HUES64 (cell line): ENCODE measurements around the gene ZNF48.
"Not testable (repeated sequence)": the region's sequence is repeated elsewhere in the genome, so short reads cannot be mapped to it uniquely, and the experiment has no call there.

Experiments used
- H3K27ac ChIP-seq: 2 replicates; pipeline ENCODE4 v1.7.0; 2013; ENCODE audit warnings: low read depth, low read length, inconsistent platforms
- H3K27me3 ChIP-seq: 2 replicates; pipeline ENCODE4 v1.6.1; 2013; ENCODE audit warnings: mild to moderate bottlenecking, low read length; ENCODE audit not compliant: insufficient read depth
- H3K36me3 ChIP-seq: 2 replicates; pipeline ENCODE4 v1.6.1; 2013; ENCODE audit warnings: mild to moderate bottlenecking, low read length; ENCODE audit not compliant: insufficient read depth
- H3K4me1 ChIP-seq: 2 replicates; pipeline ENCODE4 v1.6.1; 2013; ENCODE audit warnings: mild to moderate bottlenecking, low read length, moderate library complexity; ENCODE audit not compliant: insufficient read depth
- H3K4me3 ChIP-seq: 2 replicates; pipeline ENCODE4 v1.5.1; 2013; ENCODE audit warnings: mild to moderate bottlenecking, low read length, moderate library complexity
- H3K9ac ChIP-seq: 2 replicates; pipeline ENCODE4 v1.6.1; 2013; ENCODE audit warnings: mild to moderate bottlenecking, low read depth, low read length
- H3K9me3 ChIP-seq: 2 replicates; pipeline ENCODE4 v1.6.1; 2013; ENCODE audit warnings: low read depth, low read length; ENCODE audit not compliant: insufficient read depth
- WGBS: fragments of 150-250, 120-280 bp; methylation state at CpG from one replicate; pipeline ENCODE4 v1.1.7; 2013; ENCODE audit warnings: missing lambda C conversion rate; 5-methylcytosine and 5-hydroxymethylcytosine counted together

ZNF48 gene

GRCh38 chr16:30380072-30380802 is 15.0 kb upstream of the ZNF48 start:
- 95% methylated on average over 4 of the region's 4 CpGs for WGBS
- H3K36me3 ChIP-seq: no peaks in the 10 kb centered on the region
- no peak overlapping the region for H3K27ac ChIP-seq
- no peak overlapping the region for H3K4me3 ChIP-seq
- no peaks in the 10 kb centered on the region for H3K27me3 ChIP-seq
- peaks cover 11% of the 10 kb centered on the region; the same call in 1 of the 2 replicates for H3K4me1 ChIP-seq
- no peaks in the 10 kb centered on the region for H3K9me3 ChIP-seq
- H3K9ac ChIP-seq: no peak overlapping the region

DNA sequence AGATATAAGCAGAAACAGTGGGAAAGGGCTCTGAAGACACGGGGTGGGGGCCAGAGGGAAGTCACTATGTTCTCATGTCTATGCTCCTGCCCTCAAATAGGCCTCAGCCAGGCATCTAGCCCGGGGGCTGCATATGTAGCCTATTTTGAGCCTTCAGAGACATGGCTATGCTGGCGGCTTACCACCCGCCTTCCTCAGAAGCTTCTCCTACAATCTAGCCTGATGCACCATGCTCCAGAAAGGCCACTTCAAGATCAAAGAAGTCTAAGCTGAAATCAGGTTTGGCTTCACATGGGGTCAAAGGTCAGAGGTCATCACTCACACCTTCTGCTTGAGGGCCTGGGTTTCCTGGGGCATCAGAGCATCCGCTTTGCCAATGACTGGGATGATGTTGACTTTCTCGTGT is 14.4 kb upstream of the ZNF48 start:
- H3K36me3 ChIP-seq: no peaks in the 10 kb centered on the region
- WGBS: 90% methylated on average over 6 of the region's 6 CpGs
- no peaks in the 10 kb centered on the region for H3K9me3 ChIP-seq
- no peak overlapping the region for H3K9ac ChIP-seq
- no peaks in the 10 kb centered on the region for H3K27me3 ChIP-seq
- peaks cover 6% of the 10 kb centered on the region; the same call in 1 of the 2 replicates for H3K4me1 ChIP-seq
- H3K4me3 ChIP-seq: no peak overlapping the region
- no peak overlapping the region for H3K27ac ChIP-seq

DNA sequence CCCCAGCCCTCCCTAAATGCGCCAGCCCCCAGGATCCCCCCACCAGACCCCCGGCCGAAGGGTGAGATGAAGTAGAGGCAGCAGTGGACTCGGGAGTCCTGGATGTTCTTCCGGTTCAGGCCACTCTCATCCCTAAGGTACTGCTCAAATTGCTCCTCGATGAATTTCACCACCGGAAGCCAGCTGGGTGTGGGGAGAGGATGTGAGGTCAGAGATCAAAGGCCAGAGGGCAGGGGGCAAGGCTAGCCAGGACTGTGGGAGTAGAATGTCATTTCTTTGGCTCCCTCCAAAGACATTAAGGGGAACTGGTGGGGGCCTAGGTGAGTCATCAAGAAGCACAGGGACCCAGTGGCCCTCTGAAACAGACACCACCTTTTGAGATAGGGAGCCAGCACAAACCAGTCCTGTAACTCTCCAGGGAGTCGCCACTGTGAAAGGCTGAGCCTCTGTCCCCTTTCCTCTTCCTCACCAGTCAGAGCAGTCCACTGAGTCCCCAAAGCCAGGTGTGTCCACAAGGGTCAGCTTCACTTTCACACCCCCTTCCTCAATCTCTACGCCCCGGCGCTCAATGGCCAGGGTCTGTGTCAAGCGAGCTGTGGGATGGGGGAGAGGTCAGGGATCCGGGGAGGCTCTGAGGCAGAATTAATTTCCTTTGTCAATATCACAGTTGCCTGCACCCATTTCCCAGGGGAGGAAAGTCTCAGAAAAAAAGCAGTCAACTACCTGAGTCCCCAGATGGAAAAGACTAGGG is 13.8 kb upstream of the ZNF48 start:
- no peaks in the 10 kb centered on the region for H3K36me3 ChIP-seq
- no peaks in the 10 kb centered on the region for H3K9me3 ChIP-seq
- no peak overlapping the region for H3K9ac ChIP-seq
- no peak overlapping the region for H3K4me3 ChIP-seq
- WGBS: 91% methylated on average over 9 of the region's 13 CpGs
- H3K4me1 ChIP-seq: peaks cover 4% of the 10 kb centered on the region; the same call in 1 of the 2 replicates
- no peak overlapping the region for H3K27ac ChIP-seq
- no peaks in the 10 kb centered on the region for H3K27me3 ChIP-seq

DNA sequence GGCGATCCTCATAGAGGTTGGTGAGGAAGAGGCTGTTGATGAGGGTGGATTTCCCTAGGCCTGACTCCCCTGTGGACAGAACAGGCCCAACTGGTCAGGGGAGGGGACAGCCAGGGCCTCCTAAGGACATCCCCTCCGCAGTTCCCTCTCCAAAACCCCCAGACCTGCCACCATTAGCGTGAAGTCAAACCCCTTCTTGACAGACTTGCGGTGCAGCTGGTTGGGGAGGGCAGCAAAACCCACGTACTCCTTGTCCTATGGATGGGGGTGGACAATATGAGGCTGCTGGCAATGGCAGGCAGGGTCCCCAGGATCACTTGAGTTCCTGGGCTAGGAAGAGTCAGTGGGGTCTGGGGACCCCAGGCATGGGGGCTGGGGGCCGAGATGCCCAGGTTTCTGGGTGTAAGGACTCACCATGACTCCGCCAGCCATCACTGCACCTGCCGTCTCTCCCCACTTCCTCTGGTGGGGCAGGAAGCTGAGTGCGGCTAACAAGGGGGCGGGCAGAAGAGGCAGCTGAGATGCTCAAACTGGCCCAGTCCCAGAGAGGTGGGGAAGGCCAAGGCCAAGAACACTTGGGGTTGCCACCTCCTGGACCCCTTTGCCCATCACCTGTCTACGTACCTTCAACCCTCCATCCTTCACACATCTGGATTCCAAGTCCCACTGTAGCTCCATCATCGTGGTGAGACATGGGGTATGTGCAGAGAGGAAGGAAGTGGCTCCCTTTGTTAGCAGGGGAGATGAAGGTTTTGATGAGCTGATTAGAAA is 12.9 kb upstream of the ZNF48 start, which contains the start of gene SEPTIN1:
TSS of gene SEPTIN1 (minus strand) at position 451 of the 771 bp plus-strand sequence. CDS start at position 432, 19 bp downstream.
- Histone ChIP-seq H3K9me3 (no peaks in the 10 kb centered on the region), H3K27me3 (no peaks in the 10 kb centered on the region), H3K36me3 (no peaks in the 10 kb centered on the region), H3K4me1 (peaks cover 2% of the 10 kb centered on the region; the same call in 1 of the 2 replicates), H3K27ac (no peak within 1 kb of the TSS), H3K4me3 (no peak within 1 kb of the TSS), H3K9ac (no peak within 1 kb of the TSS)
- WGBS: 87% methylated on average over 12 of the region's 12 CpGs

DNA sequence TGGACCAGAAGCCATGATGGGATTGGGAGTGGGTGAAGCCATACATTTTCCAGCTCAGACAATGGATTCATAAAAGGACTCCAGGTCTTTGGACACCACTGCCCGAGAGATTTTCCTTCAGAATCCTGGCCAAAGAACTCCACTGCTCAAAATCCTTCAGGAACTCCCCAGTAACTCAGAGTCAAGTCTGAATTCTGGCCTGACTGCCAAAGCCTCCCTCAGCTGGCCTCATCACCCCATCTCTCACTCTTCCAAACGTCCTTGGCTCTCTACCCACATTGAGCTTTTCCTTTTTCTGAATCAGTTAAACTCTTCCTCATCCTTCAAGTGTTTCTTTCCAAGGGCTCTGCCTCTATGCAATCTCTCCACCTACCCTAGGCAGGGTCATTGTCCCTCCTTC is 11.7 kb upstream of the ZNF48 start:
- WGBS: 77% methylated on average over 2 of the region's 2 CpGs

GRCh38 chr16:30394592-30395154 is 547 bp upstream of the ZNF48 start:
- peak overlapping the region; percentile 99 for H3K27ac ChIP-seq
- H3K4me3 ChIP-seq: peak overlapping the region; percentile 94
- H3K27me3 ChIP-seq: no peaks in the 10 kb centered on the region
- WGBS: 1% methylated on average over 31 of the region's 31 CpGs
- no peaks in the 10 kb centered on the region for H3K9me3 ChIP-seq
- H3K9ac ChIP-seq: peak overlapping the region; percentile 99
- H3K36me3 ChIP-seq: peaks cover 29% of the 10 kb centered on the region
- peaks cover 20% of the 10 kb centered on the region; the same call in 1 of the 2 replicates for H3K4me1 ChIP-seq

More for the DNA sequence above, 11.7 kb upstream of the ZNF48 start:
- Histone ChIP-seq H3K27ac (no peak overlapping the region), H3K27me3 (no peaks in the 10 kb centered on the region), H3K4me1 (no peaks in the 10 kb centered on the region), H3K9me3 (no peaks in the 10 kb centered on the region), H3K4me3 (no peak overlapping the region), H3K9ac (no peak overlapping the region), H3K36me3 (no peaks in the 10 kb centered on the region)

DNA sequence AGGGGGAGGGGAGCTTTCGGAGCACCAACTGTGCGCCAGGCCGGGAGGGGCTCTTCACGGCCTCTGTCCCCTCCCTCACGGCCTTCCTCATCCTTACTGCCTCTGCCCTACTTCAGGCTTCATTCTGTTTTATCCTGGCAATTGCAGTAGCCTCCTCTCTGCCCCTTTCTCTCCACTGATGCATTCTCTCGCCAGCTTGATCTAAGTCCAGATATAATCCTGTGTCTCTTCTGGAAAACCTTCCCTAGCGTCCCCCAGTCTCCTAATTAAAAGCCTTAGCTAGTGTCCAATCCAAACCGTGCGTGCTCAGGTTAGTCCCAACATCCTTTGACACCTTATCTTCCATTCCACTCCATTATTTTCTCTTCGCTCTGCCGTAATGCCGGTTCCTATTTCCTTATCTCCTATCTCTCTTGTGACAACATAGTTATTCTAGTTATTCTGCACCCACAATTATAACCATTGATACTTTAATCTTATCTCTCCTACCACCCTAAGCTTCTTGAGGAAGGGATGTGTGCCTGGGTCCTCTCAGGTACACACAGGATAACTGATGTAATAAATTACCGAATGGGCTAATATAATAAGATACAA is 869 bp downstream of the ZNF48 start:
- Histone ChIP-seq H3K4me1 (peaks cover 23% of the 10 kb centered on the region; the same call in 1 of the 2 replicates), H3K27ac (peak overlapping the region; percentile 99; the same call in 1 of the 2 replicates), H3K27me3 (no peaks in the 10 kb centered on the region), H3K9me3 (no peaks in the 10 kb centered on the region), H3K9ac (peak overlapping the region; percentile 99), H3K4me3 (peak overlapping the region; percentile 94), H3K36me3 (peaks cover 29% of the 10 kb centered on the region)
- WGBS: 11% methylated on average over 12 of the region's 13 CpGs

GRCh38 chr16:30396627-30397026 is 1.4 kb downstream of the ZNF48 start:
- H3K9me3 ChIP-seq, H3K27me3 ChIP-seq, H3K27ac ChIP-seq, H3K9ac ChIP-seq: not testable (repeated sequence)
- WGBS: 93% methylated on average over 4 of the region's 4 CpGs
- Histone ChIP-seq H3K4me3 (peak overlapping the region; percentile 94), H3K36me3 (peaks cover 29% of the 10 kb centered on the region), H3K4me1 (peaks cover 23% of the 10 kb centered on the region; the same call in 1 of the 2 replicates)

- no peaks in the 10 kb centered on the region for H3K9me3 ChIP-seq
- H3K36me3 ChIP-seq: peaks cover 29% of the 10 kb centered on the region
- WGBS: 93% methylated on average over 4 of the region's 4 CpGs
- H3K9ac ChIP-seq: no peak overlapping the region
- no peak overlapping the region; the same call in 1 of the 2 replicates for H3K27ac ChIP-seq
- peaks cover 23% of the 10 kb centered on the region; the same call in 1 of the 2 replicates for H3K4me1 ChIP-seq
- H3K4me3 ChIP-seq: peak overlapping the region; percentile 94; the same call in 1 of the 2 replicates
- H3K27me3 ChIP-seq: no peaks in the 10 kb centered on the region
Measured at GRCh38 chr16:30397056-30397455, 1.8 kb downstream of the ZNF48 start.
